Ascending aorta (tissue), 2 donors: ENCODE data around the gene RABGAP1L. TPM values are rescaled to one million over a fixed set of nuclear protein-coding genes. Genes with fewer than 3 reads are reported as not detected.

Source experiments
- DNase-seq, 2 donors: peaks; one replicate each; pipeline ENCODE4 v3.0.0-alpha.2; 2019; ENCODE audit warnings: low spot score in 2 of 2
- H3K27ac ChIP-seq, 2 donors: fragments of 200-600 bp; sonication (generic); one replicate each; pipeline ENCODE4 v1.5.1; 2016 to 2017; ENCODE audit warnings: mild to moderate bottlenecking in 1 of 2
- H3K27me3 ChIP-seq: fragments of 200-600 bp; sonication (generic); one replicate; pipeline ENCODE4 v1.5.1; 2017
- H3K36me3 ChIP-seq, 2 donors: fragments of 200-600 bp; sonication (generic); one replicate each; pipeline ENCODE4 v1.5.1; 2016
- H3K4me1 ChIP-seq, 2 donors: fragments of 200-600 bp; sonication (generic); one replicate each; pipeline ENCODE4 v1.5.1; 2016 to 2017; ENCODE audit warnings: mild to moderate bottlenecking in 1 of 2
- H3K4me3 ChIP-seq, 2 donors: fragments of 200-600 bp; sonication (generic); one replicate each; pipeline ENCODE4 v1.5.1; 2016 to 2017; ENCODE audit warnings: mild to moderate bottlenecking in 1 of 2
- H3K9me3 ChIP-seq, 2 donors: fragments of 200-600 bp; sonication (generic); one replicate each; pipeline ENCODE4 v1.5.1; 2016
- CTCF ChIP-seq, 3 experiments: fragments of 200-600 bp in 2 of 3; fragments of 450-650 bp in 1 of 3; sonication (generic) in 2 of 3; IDR thresholded peaks; one replicate each; pipeline ENCODE4 v1.5.1; 2016 to 2019; ENCODE audit warnings: antibody characterized with exemption in 3 of 3, mild to moderate bottlenecking in 1 of 3, moderate library complexity in 1 of 3
- intact Hi-C: fragments of 100-400 bp; cut with DNase I; formaldehyde crosslinking; loops from one replicate; pipeline ENCODE4 v1.15.1; 2023
- total RNA-seq: library from RNA; depleted of rRNA; stranded (reverse); fragments of >200 nt; gene quantifications from one replicate; pipeline ENCODE4 v1.1.0, GENCODE V29; 2016

RABGAP1L gene
- total RNA-seq, 1 donor from 2014 or later, result 48.4 TPM

GRCh38 chr1:174928541-174928940 lies 769.2 kb downstream of the RABGAP1L start:
- intact Hi-C loops, result no loop called here
- no peaks in the 10 kb centered on the region for H3K4me1 ChIP-seq
- H3K36me3 ChIP-seq, result no peaks in the 10 kb centered on the region
- H3K27ac ChIP-seq, result no peak overlapping the region
- H3K9me3 ChIP-seq, result no peaks in the 10 kb centered on the region
- no peaks in the 10 kb centered on the region for H3K27me3 ChIP-seq
- TF ChIP-seq CTCF (IDR thresholded peaks at IDR 0.05), result no peak
- no peak for DNase-seq
- no peak overlapping the region for H3K4me3 ChIP-seq

DNA sequence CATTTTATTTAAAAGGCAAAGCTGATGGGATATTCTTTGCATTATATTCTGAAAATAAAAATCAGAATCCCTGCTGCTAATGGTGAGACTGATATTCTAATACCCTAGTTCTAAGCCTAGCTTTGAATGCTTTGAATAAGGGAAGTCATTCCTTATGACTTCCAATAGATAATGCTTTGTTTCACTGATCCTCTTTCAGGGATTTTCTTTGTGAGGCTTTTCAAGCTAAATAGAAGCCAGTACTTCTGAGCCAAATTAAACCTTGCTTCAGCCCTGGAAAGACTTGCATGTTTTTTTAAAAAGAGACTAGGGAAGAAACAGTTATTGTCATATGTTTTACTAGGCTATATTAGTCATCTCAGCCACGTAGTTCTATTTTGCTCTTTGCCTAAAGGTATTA lies 771.9 kb downstream of the RABGAP1L start:
- Histone ChIP-seq H3K36me3 (no peaks in the 10 kb centered on the region), H3K9me3 (no peaks in the 10 kb centered on the region), H3K27ac (no peak overlapping the region), H3K27me3 (no peaks in the 10 kb centered on the region), H3K4me1 (no peaks in the 10 kb centered on the region), H3K4me3 (no peak overlapping the region)
- no peak for DNase-seq
- intact Hi-C loops, result no loop called here
- no peak for TF ChIP-seq CTCF (IDR thresholded peaks at IDR 0.05)

DNA sequence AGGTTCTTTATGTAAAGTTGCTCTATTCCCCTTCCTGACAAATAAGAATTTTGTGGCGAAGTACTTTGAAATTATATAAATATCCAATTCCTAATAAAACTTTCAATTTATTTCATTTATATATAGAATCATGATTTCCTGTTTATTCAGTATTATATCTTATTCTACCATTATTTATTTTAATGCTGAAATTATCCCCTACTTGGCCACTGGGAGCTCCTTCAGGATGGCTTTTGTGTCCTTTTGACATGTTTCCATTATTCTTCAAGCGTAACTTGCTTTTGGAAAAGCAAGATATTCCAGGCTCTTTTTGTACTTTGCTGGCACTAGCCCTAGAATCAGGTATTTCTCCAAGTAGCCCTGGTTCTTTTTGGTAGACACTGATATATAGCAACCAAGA lies 773.3 kb downstream of the RABGAP1L start:
- Histone ChIP-seq H3K4me3 (no peak overlapping the region), H3K4me1 (no peaks in the 10 kb centered on the region), H3K36me3 (no peaks in the 10 kb centered on the region), H3K27ac (no peak overlapping the region), H3K27me3 (no peaks in the 10 kb centered on the region), H3K9me3 (no peaks in the 10 kb centered on the region)
- intact Hi-C loops, result no loop called here
- DNase-seq, result no peak
- TF ChIP-seq CTCF (IDR thresholded peaks at IDR 0.05), result no peak

- no peaks in the 10 kb centered on the region for H3K9me3 ChIP-seq
- no peaks in the 10 kb centered on the region for H3K36me3 ChIP-seq
- intact Hi-C loops, result no loop called here
- DNase-seq, result no peak
- no peaks in the 10 kb centered on the region for H3K27me3 ChIP-seq
- TF ChIP-seq CTCF (IDR thresholded peaks at IDR 0.05), result no peak
- no peaks in the 10 kb centered on the region for H3K4me1 ChIP-seq
- H3K27ac ChIP-seq, result no peak overlapping the region
- no peak overlapping the region for H3K4me3 ChIP-seq
These were observed 776.8 kb downstream of the RABGAP1L start for GRCh38 chr1:174935961-174936727.

DNA sequence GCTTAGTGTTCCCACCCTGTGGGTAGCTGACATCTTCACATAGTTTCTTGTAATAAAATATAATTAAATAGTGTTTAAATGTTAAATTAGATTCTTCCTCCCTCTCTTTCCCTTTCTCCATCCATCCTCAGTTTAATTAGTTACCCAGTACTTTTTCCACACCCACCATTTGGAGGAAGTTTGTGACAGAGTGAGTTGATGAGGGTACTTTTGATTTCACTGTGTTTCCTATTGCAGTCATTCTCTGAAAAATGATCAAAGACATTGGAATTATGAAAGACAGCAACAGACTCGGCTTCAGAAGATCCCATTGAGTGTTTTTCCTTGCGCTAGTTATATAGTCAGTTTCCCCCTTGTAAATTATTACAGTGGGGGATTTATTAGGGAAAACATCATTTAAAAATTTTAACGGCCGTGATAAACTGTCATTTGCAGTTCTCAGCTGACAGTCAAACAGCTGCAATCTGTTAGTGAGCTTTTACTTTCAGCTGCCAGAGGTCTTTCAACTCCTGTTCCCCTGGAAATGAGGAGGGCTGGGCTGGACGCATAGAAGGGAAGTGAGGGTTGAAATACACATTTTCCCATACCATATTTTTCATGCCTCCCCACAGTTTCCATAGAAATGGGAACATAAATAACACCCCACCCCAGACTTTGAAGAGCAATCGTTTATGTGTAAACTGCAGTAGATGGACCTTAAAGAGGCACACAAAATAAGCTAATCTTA lies 779.1 kb downstream of the RABGAP1L start:
- H3K27ac ChIP-seq, result no peak overlapping the region
- intact Hi-C loops, result no loop called here
- H3K9me3 ChIP-seq, result no peaks in the 10 kb centered on the region
- H3K4me1 ChIP-seq, result peaks cover 0 to 2% of the 10 kb centered on the region in 2 donors
- no peak overlapping the region for H3K4me3 ChIP-seq
- H3K27me3 ChIP-seq, result no peaks in the 10 kb centered on the region
- H3K36me3 ChIP-seq, result no peaks in the 10 kb centered on the region
- DNase-seq, result no peak
- TF ChIP-seq CTCF (IDR thresholded peaks at IDR 0.05), result no peak
